ENCODE data around the gene ATF6. TPM values are rescaled to one million over a fixed set of nuclear protein-coding genes. Genes with fewer than 3 reads are reported as not detected.
"Not testable (repeated sequence)": the region's sequence is repeated elsewhere in the genome, so short reads cannot be mapped to it uniquely, and the experiment has no call there.

Gene ATF6
- total RNA-seq, 5 donors from 2014 or later (not counting 1 experiment from before 2014, with no cell fraction given): 18.7 to 27.6 (median 21.9) TPM

DNA sequence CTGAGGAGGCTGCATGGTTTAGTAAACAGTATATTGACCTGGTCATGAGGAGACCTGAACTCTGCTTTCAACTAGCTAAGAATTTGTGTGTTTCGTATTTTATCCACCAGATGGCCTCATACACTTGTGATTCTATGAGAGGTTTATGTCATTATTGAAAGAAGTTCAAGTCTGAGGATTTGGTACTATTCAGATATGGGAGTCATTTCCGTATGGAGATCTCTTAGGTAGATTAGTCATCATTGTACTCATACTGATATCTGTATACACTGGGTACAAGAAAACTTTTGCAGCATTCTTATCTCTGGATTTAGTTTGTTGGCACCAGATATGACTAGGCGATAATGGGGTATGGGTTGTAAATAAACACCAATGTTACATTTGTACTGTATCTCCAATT is 26.6 kb downstream of the ATF6 start:
- Histone ChIP-seq H3K4me3 (ENCODE audit: control insufficient read depth in 1 of 2, extremely low read depth in 1 of 2, low read length in 1 of 2) (no peak overlapping the region), H3K27me3 (replicated peaks in 1 of 2; ENCODE audit: control insufficient read depth in 2 of 2, extremely low read depth in 1 of 2, insufficient read depth in 2 of 2, low read length in 1 of 2) (no peaks in the 10 kb centered on the region), H3K36me3 (ENCODE audit: control insufficient read depth in 2 of 2, extremely low read depth in 1 of 2, insufficient read depth in 1 of 2, low read length in 1 of 2) (peaks cover 3 to 66% of the 10 kb centered on the region in 2 donors), H3K27ac (ENCODE audit: low read length) (no peak overlapping the region), H3K4me1 (ENCODE audit: control insufficient read depth in 1 of 2, extremely low read depth in 1 of 2, insufficient read depth in 2 of 2, low read length in 2 of 2) (no peaks in the 10 kb centered on the region), H3K9me3 (no peaks in the 10 kb centered on the region)
- no CpG with 5 or more reads among the region's 3 CpGs for WGBS (ENCODE audit: insufficient coverage)
- Mint-ChIP-seq H3K4me1 (peaks cover 5 to 6% (median 6%) of the 10 kb centered on the region in 3 donors), H3K4me3 (no peak overlapping the region), H3K27ac (no peak overlapping the region), H3K27me3 (no peaks in the 10 kb centered on the region), H3K36me3 (peaks cover 64% of the 10 kb centered on the region), H3K9me3 (no peaks in the 10 kb centered on the region)
- ChIA-PET POLR2A (interaction anchor here (0.6 to 0.9 kb wide), 4 partner anchors 9 to 244 kb away, joined by 3 to 11 read pairs (median 4); partner anchors contain the start of gene ATF6 (in 1 of the 2)), CTCF (interaction anchor here (0.6 to 3.0 kb wide), 23 partner anchors 9 to 1061 kb away, joined by 3 to 205 read pairs (median 3); partner anchors contain the start of genes DUSP12 (in 1 of the 2) and OLFML2B (in 1 of the 2))
- peak in 2 of 4 experiments; percentile 38 to 48 for ATAC-seq (replicated peaks in 1 of 4)
- DNase-seq: peak in 2 of 35 experiments; percentile 18 to 64

DNA sequence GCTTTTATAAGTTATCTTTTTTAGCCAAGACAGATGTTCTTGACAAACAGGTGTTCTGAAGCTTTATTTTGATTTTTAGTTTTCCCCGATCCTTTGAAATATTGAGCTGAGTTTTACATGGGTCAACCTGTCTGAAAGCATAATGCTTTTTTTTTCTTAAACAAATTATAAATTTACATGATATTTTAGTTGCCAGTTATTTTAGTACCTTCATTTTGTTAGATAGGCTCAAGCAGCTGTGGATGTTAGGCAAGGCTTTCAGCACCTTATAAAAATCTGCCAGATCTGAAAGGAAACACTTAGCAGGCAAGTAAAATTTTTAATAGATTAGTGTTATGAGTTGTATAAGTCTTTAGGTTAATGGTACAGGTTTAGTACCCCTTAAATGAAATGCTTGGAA is 33.7 kb downstream of the ATF6 start:
- WGBS (ENCODE audit: insufficient coverage): no CpG with 5 or more reads among the region's 1 CpG
- Mint-ChIP-seq H3K27ac (no peak overlapping the region), H3K9me3 (no peaks in the 10 kb centered on the region), H3K36me3 (peaks cover 64% of the 10 kb centered on the region), H3K27me3 (no peaks in the 10 kb centered on the region), H3K4me3 (no peak overlapping the region), H3K4me1 (peaks cover 0 to 7% (median 2%) of the 10 kb centered on the region in 3 donors)
- ATAC-seq (replicated peaks in 1 of 4): no peak
- DNase-seq: no peak
- Histone ChIP-seq H3K27ac (ENCODE audit: low read length) (no peak overlapping the region), H3K9me3 (no peaks in the 10 kb centered on the region), H3K36me3 (ENCODE audit: control insufficient read depth in 2 of 2, extremely low read depth in 1 of 2, insufficient read depth in 1 of 2, low read length in 1 of 2) (peaks cover 5 to 66% of the 10 kb centered on the region in 2 donors), H3K4me1 (ENCODE audit: control insufficient read depth in 1 of 2, extremely low read depth in 1 of 2, insufficient read depth in 2 of 2, low read length in 2 of 2) (no peaks in the 10 kb centered on the region), H3K27me3 (replicated peaks in 1 of 2; ENCODE audit: control insufficient read depth in 2 of 2, extremely low read depth in 1 of 2, insufficient read depth in 2 of 2, low read length in 1 of 2) (no peaks in the 10 kb centered on the region), H3K4me3 (ENCODE audit: control insufficient read depth in 1 of 2, extremely low read depth in 1 of 2, low read length in 1 of 2) (no peak overlapping the region)
- POLR2A ChIA-PET: no interaction called here
- CTCF ChIA-PET: interaction anchor here in 1 of 2 donors (0.6 kb wide), 1 partner anchor 237 kb away, joined by 4 read pairs; no protein-coding TSS in a partner anchor

DNA sequence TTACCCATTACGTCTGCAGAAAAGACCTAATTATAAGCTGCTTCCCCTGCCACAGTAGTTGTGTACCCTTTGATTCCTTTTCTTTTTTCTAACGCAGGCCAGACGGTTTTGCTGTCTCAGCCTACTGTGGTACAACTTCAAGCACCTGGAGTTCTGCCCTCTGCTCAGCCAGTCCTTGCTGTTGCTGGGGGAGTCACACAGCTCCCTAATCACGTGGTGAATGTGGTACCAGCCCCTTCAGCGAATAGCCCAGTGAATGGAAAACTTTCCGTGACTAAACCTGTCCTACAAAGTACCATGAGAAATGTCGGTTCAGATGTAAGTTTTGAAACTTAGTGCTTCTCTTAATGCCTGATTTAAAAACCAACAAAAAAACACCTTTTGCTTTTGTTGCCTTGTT is 35.8 kb downstream of the ATF6 start:
- Histone ChIP-seq H3K36me3 (ENCODE audit: control insufficient read depth in 2 of 2, extremely low read depth in 1 of 2, insufficient read depth in 1 of 2, low read length in 1 of 2) (peaks cover 8 to 56% of the 10 kb centered on the region in 2 donors), H3K4me3 (ENCODE audit: control insufficient read depth in 1 of 2, extremely low read depth in 1 of 2, low read length in 1 of 2) (no peak overlapping the region), H3K9me3 (no peaks in the 10 kb centered on the region), H3K4me1 (ENCODE audit: control insufficient read depth in 1 of 2, extremely low read depth in 1 of 2, insufficient read depth in 2 of 2, low read length in 2 of 2) (no peaks in the 10 kb centered on the region), H3K27ac (ENCODE audit: low read length) (no peak overlapping the region), H3K27me3 (replicated peaks in 1 of 2; ENCODE audit: control insufficient read depth in 2 of 2, extremely low read depth in 1 of 2, insufficient read depth in 2 of 2, low read length in 1 of 2) (no peaks in the 10 kb centered on the region)
- ChIA-PET POLR2A (interaction anchor here (0.5 to 0.9 kb wide), 2 partner anchors 9 to 104 kb away, joined by 4 to 11 read pairs; no protein-coding TSS in a partner anchor), CTCF (interaction anchor here in 1 of 2 donors (0.9 to 1.6 kb wide), 4 partner anchors 9 to 270 kb away, joined by 3 to 6 read pairs (median 6); no protein-coding TSS in a partner anchor)
- WGBS (ENCODE audit: insufficient coverage): 71% methylated on average over 1 of the region's 7 CpGs
- DNase-seq: no peak
- Mint-ChIP-seq H3K27me3 (no peaks in the 10 kb centered on the region), H3K4me1 (peaks cover 9 to 18% (median 13%) of the 10 kb centered on the region in 3 donors), H3K36me3 (peaks cover 66% of the 10 kb centered on the region), H3K4me3 (no peak overlapping the region), H3K27ac (no peak overlapping the region), H3K9me3 (no peaks in the 10 kb centered on the region)
- ATAC-seq (replicated peaks in 1 of 4): no peak

GRCh38 chr1:161803181-161803580 is 37.1 kb downstream of the ATF6 start:
- ChIA-PET CTCF (interaction anchor here (1.0 to 1.1 kb wide), 2 partner anchors 10 to 12 kb away, joined by 3 read pairs; no protein-coding TSS in a partner anchor), POLR2A (no interaction called here)
- ATAC-seq (replicated peaks in 1 of 4) (no peak), DNase-seq (no peak)
- no peak overlapping the region for H3K27ac Mint-ChIP-seq
- no peaks in the 10 kb centered on the region for H3K9me3 ChIP-seq
- 80% methylated on average over 1 of the region's 2 CpGs for WGBS (ENCODE audit: insufficient coverage)
- no peaks in the 10 kb centered on the region for H3K9me3 Mint-ChIP-seq
- no peak overlapping the region for H3K27ac ChIP-seq (ENCODE audit: low read length)
- peaks cover 60% of the 10 kb centered on the region for H3K36me3 Mint-ChIP-seq
- H3K27me3 Mint-ChIP-seq: no peaks in the 10 kb centered on the region
- peaks cover 12 to 23% (median 17%) of the 10 kb centered on the region in 3 donors for H3K4me1 Mint-ChIP-seq
- H3K4me1 ChIP-seq (ENCODE audit: control insufficient read depth in 1 of 2, extremely low read depth in 1 of 2, insufficient read depth in 2 of 2, low read length in 2 of 2): no peaks in the 10 kb centered on the region
- H3K4me3 Mint-ChIP-seq: no peak overlapping the region
- H3K36me3 ChIP-seq (ENCODE audit: control insufficient read depth in 2 of 2, extremely low read depth in 1 of 2, insufficient read depth in 1 of 2, low read length in 1 of 2): peaks cover 8 to 45% of the 10 kb centered on the region in 2 donors
- H3K4me3 ChIP-seq (ENCODE audit: control insufficient read depth in 1 of 2, extremely low read depth in 1 of 2, low read length in 1 of 2): no peak overlapping the region
- no peaks in the 10 kb centered on the region for H3K27me3 ChIP-seq (replicated peaks in 1 of 2; ENCODE audit: control insufficient read depth in 2 of 2, extremely low read depth in 1 of 2, insufficient read depth in 2 of 2, low read length in 1 of 2)

GRCh38 chr1:161805399-161806197 is 39.5 kb downstream of the ATF6 start:
- Histone ChIP-seq H3K4me1 (ENCODE audit: control insufficient read depth in 1 of 2, extremely low read depth in 1 of 2, insufficient read depth in 2 of 2, low read length in 2 of 2) (no peaks in the 10 kb centered on the region), H3K27me3 (replicated peaks in 1 of 2; ENCODE audit: control insufficient read depth in 2 of 2, extremely low read depth in 1 of 2, insufficient read depth in 2 of 2, low read length in 1 of 2) (no peaks in the 10 kb centered on the region), H3K9me3 (peaks cover 3% of the 10 kb centered on the region), H3K36me3 (ENCODE audit: control insufficient read depth in 2 of 2, extremely low read depth in 1 of 2, insufficient read depth in 1 of 2, low read length in 1 of 2) (peaks cover 8 to 39% of the 10 kb centered on the region in 2 donors), H3K27ac (ENCODE audit: low read length) (no peak overlapping the region), H3K4me3 (ENCODE audit: control insufficient read depth in 1 of 2, extremely low read depth in 1 of 2, low read length in 1 of 2) (no peak overlapping the region)
- POLR2A ChIA-PET: no interaction called here
- no CpG with 5 or more reads among the region's 3 CpGs for WGBS (ENCODE audit: insufficient coverage)
- no peak overlapping the region for H3K4me3 Mint-ChIP-seq
- peaks cover 0 to 9% (median 8%) of the 10 kb centered on the region in 3 donors for H3K9me3 Mint-ChIP-seq
- DNase-seq (no peak), ATAC-seq (replicated peaks in 1 of 4) (no peak)
- CTCF ChIA-PET: interaction anchor here in 1 of 2 donors (0.7 kb wide), 1 partner anchor 9 kb away, joined by 5 read pairs; no protein-coding TSS in a partner anchor
- peaks cover 12 to 23% (median 17%) of the 10 kb centered on the region in 3 donors for H3K4me1 Mint-ChIP-seq
- peak overlapping the region; percentile 11 to 46 for H3K27ac Mint-ChIP-seq
- H3K36me3 Mint-ChIP-seq: peaks cover 64% of the 10 kb centered on the region
- no peaks in the 10 kb centered on the region for H3K27me3 Mint-ChIP-seq

- no CpG with 5 or more reads among the region's 2 CpGs for WGBS (ENCODE audit: insufficient coverage)
These were observed 43.1 kb downstream of the ATF6 start for GRCh38 chr1:161809202-161809601.

More at GRCh38 chr1:161809202-161809601, 43.1 kb downstream of the ATF6 start:
- Mint-ChIP-seq H3K36me3 (peaks cover 67% of the 10 kb centered on the region), H3K4me1 (peaks cover 10 to 22% (median 17%) of the 10 kb centered on the region in 3 donors), H3K9me3 (peaks cover 0 to 11% (median 10%) of the 10 kb centered on the region in 3 donors)
- CTCF ChIA-PET: interaction anchor here in 1 of 2 donors (0.7 kb wide), 1 partner anchor 16 kb away, joined by 3 read pairs; no protein-coding TSS in a partner anchor
- H3K27me3 ChIP-seq (replicated peaks in 1 of 2; ENCODE audit: control insufficient read depth in 2 of 2, extremely low read depth in 1 of 2, insufficient read depth in 2 of 2, low read length in 1 of 2); POLR2A ChIA-PET; H3K9me3 ChIP-seq; H3K4me3 ChIP-seq (ENCODE audit: control insufficient read depth in 1 of 2, extremely low read depth in 1 of 2, low read length in 1 of 2); H3K27ac ChIP-seq (ENCODE audit: low read length); H3K27ac Mint-ChIP-seq; DNase-seq; ATAC-seq (replicated peaks in 1 of 4); H3K4me3 Mint-ChIP-seq; H3K27me3 Mint-ChIP-seq; H3K4me1 ChIP-seq (ENCODE audit: control insufficient read depth in 1 of 2, extremely low read depth in 1 of 2, insufficient read depth in 2 of 2, low read length in 2 of 2): not testable (repeated sequence)
- H3K36me3 ChIP-seq (ENCODE audit: control insufficient read depth in 2 of 2, extremely low read depth in 1 of 2, insufficient read depth in 1 of 2, low read length in 1 of 2): peaks cover 2 to 37% of the 10 kb centered on the region in 2 donors
